Measurements from ENCODE around the gene LIPF.

Gene LIPF

DNA sequence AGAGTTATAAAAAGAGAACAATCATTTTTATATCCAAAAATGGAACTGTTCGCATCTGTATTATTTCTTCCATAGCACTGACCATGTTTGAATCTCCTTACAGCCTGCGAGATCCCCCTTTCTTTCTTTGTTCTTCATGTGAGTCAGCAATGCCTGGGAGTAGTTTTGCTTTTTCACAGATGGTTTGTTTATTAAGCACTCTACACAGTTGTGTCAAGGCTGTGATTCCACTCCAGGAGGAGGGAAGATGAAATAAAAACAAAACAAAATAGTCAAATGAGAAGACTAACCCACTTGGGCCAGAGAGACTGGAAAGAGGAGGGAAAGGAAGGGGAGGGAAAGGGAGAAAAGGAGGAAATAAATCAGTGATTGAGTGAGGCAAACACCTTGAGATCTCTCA lies 7.8 kb downstream of the LIPF start:
- Histone ChIP-seq H3K4me1 (ENCODE audit: low read length) (peaks cover 20% of the 10 kb centered on the region), H3K9me3 (ENCODE audit: insufficient read depth, low read length) (no peaks in the 10 kb centered on the region), H3K4me3 (ENCODE audit: low read length) (no peak overlapping the region), H3K27me3 (ENCODE audit: low read depth, low read length) (no peaks in the 10 kb centered on the region), H3K27ac (ENCODE audit: low read length) (no peak overlapping the region), H4K20me1 (ENCODE audit: insufficient read depth, low read length) (no peaks in the 10 kb centered on the region), H3K9ac (ENCODE audit: low read length) (no peak overlapping the region), H3K36me3 (replicated peaks; ENCODE audit: low read depth, low read length) (no peaks in the 10 kb centered on the region), H3K4me2 (ENCODE audit: low read length) (no peak overlapping the region), H3K79me2 (ENCODE audit: low read length) (no peaks in the 10 kb centered on the region), H2AFZ (ENCODE audit: low read depth, low read length) (no peak overlapping the region)
- TF ChIP-seq CTCF (IDR thresholded peaks at IDR 0.05; ENCODE audit: low read depth, low read length) (no peak), EZH2phosphoT487 (IDR thresholded peaks at IDR 0.05; ENCODE audit: low read depth) (no peak)

- H2AFZ ChIP-seq (ENCODE audit: low read depth, low read length): no peak overlapping the region
- H3K79me2 ChIP-seq (ENCODE audit: low read length): no peaks in the 10 kb centered on the region
- H3K9ac ChIP-seq (ENCODE audit: low read length): no peak overlapping the region
- H3K4me1 ChIP-seq (ENCODE audit: low read length): peaks cover 9% of the 10 kb centered on the region
- no peak for TF ChIP-seq EZH2phosphoT487 (IDR thresholded peaks at IDR 0.05; ENCODE audit: low read depth)
- no peak for TF ChIP-seq CTCF (IDR thresholded peaks at IDR 0.05; ENCODE audit: low read depth, low read length)
- H4K20me1 ChIP-seq (ENCODE audit: insufficient read depth, low read length): no peaks in the 10 kb centered on the region
- H3K4me3 ChIP-seq (ENCODE audit: low read length): no peak overlapping the region
- no peaks in the 10 kb centered on the region for H3K36me3 ChIP-seq (replicated peaks; ENCODE audit: low read depth, low read length)
- no peaks in the 10 kb centered on the region for H3K27me3 ChIP-seq (ENCODE audit: low read depth, low read length)
- H3K4me2 ChIP-seq (ENCODE audit: low read length): no peak overlapping the region
- H3K27ac ChIP-seq (ENCODE audit: low read length): no peak overlapping the region
- no peaks in the 10 kb centered on the region for H3K9me3 ChIP-seq (ENCODE audit: insufficient read depth, low read length)
These were observed 12.2 kb downstream of the LIPF start for GRCh38 chr10:88676283-88677060.

GRCh38 chr10:88680958-88681357 lies 16.7 kb downstream of the LIPF start:
- H2AFZ ChIP-seq (ENCODE audit: low read depth, low read length): no peak overlapping the region
- H3K79me2 ChIP-seq (ENCODE audit: low read length): no peaks in the 10 kb centered on the region
- no peaks in the 10 kb centered on the region for H3K36me3 ChIP-seq (replicated peaks; ENCODE audit: low read depth, low read length)
- no peak overlapping the region for H3K27ac ChIP-seq (ENCODE audit: low read length)
- TF ChIP-seq EZH2phosphoT487 (IDR thresholded peaks at IDR 0.05; ENCODE audit: low read depth) (no peak), CTCF (IDR thresholded peaks at IDR 0.05; ENCODE audit: low read depth, low read length) (no peak)
- H3K4me1 ChIP-seq (ENCODE audit: low read length): no peaks in the 10 kb centered on the region
- no peak overlapping the region for H3K4me3 ChIP-seq (ENCODE audit: low read length)
- no peak overlapping the region for H3K9ac ChIP-seq (ENCODE audit: low read length)
- H3K4me2 ChIP-seq (ENCODE audit: low read length): no peak overlapping the region
- no peaks in the 10 kb centered on the region for H4K20me1 ChIP-seq (ENCODE audit: insufficient read depth, low read length)
- no peaks in the 10 kb centered on the region for H3K9me3 ChIP-seq (ENCODE audit: insufficient read depth, low read length)
- no peaks in the 10 kb centered on the region for H3K27me3 ChIP-seq (ENCODE audit: low read depth, low read length)

DNA sequence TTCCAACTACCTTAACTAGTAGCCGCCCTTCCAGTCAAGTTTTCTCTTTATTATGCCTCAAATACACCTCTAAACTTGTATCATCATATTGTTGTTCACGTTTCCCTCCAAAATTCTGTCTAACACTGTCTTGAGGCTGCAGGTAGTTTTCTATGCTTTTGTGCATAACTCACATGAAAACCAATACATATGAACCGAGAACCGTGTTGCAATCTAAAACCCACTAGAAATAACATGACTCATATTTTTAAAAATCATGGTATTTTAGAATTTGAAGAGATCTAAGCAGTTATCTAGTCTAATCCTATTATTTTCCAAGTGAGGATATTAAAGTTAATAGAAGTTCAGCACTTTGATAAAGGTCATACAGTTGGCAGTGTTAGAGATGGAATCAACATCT lies 18.2 kb downstream of the LIPF start:
- no peaks in the 10 kb centered on the region for H3K27me3 ChIP-seq (ENCODE audit: low read depth, low read length)
- H3K4me3 ChIP-seq (ENCODE audit: low read length): no peak overlapping the region
- no peak overlapping the region for H3K4me2 ChIP-seq (ENCODE audit: low read length)
- no peak overlapping the region for H2AFZ ChIP-seq (ENCODE audit: low read depth, low read length)
- no peaks in the 10 kb centered on the region for H3K9me3 ChIP-seq (ENCODE audit: insufficient read depth, low read length)
- H3K9ac ChIP-seq (ENCODE audit: low read length): no peak overlapping the region
- H4K20me1 ChIP-seq (ENCODE audit: insufficient read depth, low read length): no peaks in the 10 kb centered on the region
- H3K4me1 ChIP-seq (ENCODE audit: low read length): peaks cover 11% of the 10 kb centered on the region
- H3K27ac ChIP-seq (ENCODE audit: low read length): no peak overlapping the region
- no peaks in the 10 kb centered on the region for H3K36me3 ChIP-seq (replicated peaks; ENCODE audit: low read depth, low read length)
- H3K79me2 ChIP-seq (ENCODE audit: low read length): no peaks in the 10 kb centered on the region
- TF ChIP-seq EZH2phosphoT487 (IDR thresholded peaks at IDR 0.05; ENCODE audit: low read depth) (no peak), CTCF (IDR thresholded peaks at IDR 0.05; ENCODE audit: low read depth, low read length) (no peak)

Measured in OCI-LY3 (cell line).